Osteoblast (primary cell): ENCODE data around the gene PIGL. TPM values are rescaled to one million over a fixed set of nuclear protein-coding genes. Genes with fewer than 3 reads are reported as not detected.

Experiments
- DNase-seq: peaks from one replicate; pipeline ENCODE4 v3.0.0; 2011; ENCODE audit warnings: low spot score, mixed read lengths; ENCODE audit not compliant: insufficient read length; ENCODE audit errors: missing footprints
- H2AFZ ChIP-seq: 2 replicates; pipeline ENCODE4 v1.6.0; 2011; ENCODE audit warnings: mild to moderate bottlenecking, low read length
- H3K27ac ChIP-seq: 2 replicates; pipeline ENCODE4 v1.5.1; 2011; ENCODE audit warnings: mild to moderate bottlenecking, low read depth, low read length, moderate library complexity
- H3K27me3 ChIP-seq: 2 replicates; pipeline ENCODE4 v1.6.0; 2012; ENCODE audit warnings: mild to moderate bottlenecking, control low read depth, inconsistent platforms, low read length, moderate library complexity; ENCODE audit not compliant: insufficient read depth
- H3K36me3 ChIP-seq: 2 replicates; pipeline ENCODE4 v1.5.1; 2011; ENCODE audit warnings: mild to moderate bottlenecking, low read length, control low read depth, moderate library complexity; ENCODE audit not compliant: insufficient read depth
- H3K4me1 ChIP-seq: 2 replicates; pipeline ENCODE4 v1.5.1; 2011; ENCODE audit warnings: mild to moderate bottlenecking, low read length, control low read depth, moderate library complexity; ENCODE audit not compliant: insufficient read depth
- H3K4me2 ChIP-seq: 2 replicates; pipeline ENCODE4 v1.6.0; 2011; ENCODE audit warnings: mild to moderate bottlenecking, low read length; ENCODE audit not compliant: insufficient read depth
- H3K4me3 ChIP-seq: fragments of 200-600 bp; sonication (generic); 3 replicates; pipeline ENCODE4 v1.5.1; 2012; ENCODE audit warnings: mild to moderate bottlenecking, low read length, inconsistent platforms; ENCODE audit not compliant: insufficient read depth
- H3K79me2 ChIP-seq: 2 replicates; pipeline ENCODE4 v1.6.0; 2012; ENCODE audit warnings: mild to moderate bottlenecking, low read length, control low read depth, inconsistent platforms; ENCODE audit not compliant: insufficient read depth
- H3K9me3 ChIP-seq: 2 replicates; pipeline ENCODE4 v1.5.1; 2011; ENCODE audit warnings: low read depth, low read length, control low read depth
- H4K20me1 ChIP-seq: 2 replicates; pipeline ENCODE4 v1.6.0; 2012; ENCODE audit warnings: mild to moderate bottlenecking, low read length, control low read depth; ENCODE audit not compliant: insufficient read depth
- CTCF ChIP-seq: IDR thresholded peaks from 2 replicates; pipeline ENCODE4 v1.5.1; 2011; ENCODE audit warnings: mild to moderate bottlenecking, low read depth, low read length, moderate library complexity; ENCODE audit errors: extremely low read depth
- total RNA-seq: library from RNA; depleted of rRNA; stranded (reverse); fragments of >200 nt; gene quantifications from 2 replicates; pipeline ENCODE4 v1.2.3, GENCODE V29; 2012

PIGL gene
- total RNA-seq, 1 donor: 23.5 TPM

DNA sequence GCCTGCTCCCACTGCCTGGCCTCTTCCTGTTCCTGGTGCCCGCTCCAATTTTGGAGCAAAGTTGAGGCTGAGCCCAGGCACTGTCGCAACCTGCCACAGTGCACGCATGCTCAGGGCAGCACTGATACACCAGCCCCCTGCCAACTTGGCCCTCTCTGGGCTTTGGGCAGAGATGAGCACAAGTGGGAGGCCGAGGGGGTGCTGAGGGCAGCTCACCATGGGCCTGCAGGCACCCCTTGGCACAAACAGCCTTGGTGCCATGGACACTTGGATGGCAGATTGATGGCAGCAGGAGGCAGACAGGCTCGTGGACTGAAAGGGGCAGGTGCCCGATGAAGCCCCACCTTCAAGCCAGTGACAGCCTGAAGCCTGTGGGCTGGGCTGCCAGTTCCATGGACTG, 42.9 kb downstream of the PIGL start:
- Histone ChIP-seq H3K36me3 (no peaks in the 10 kb centered on the region), H3K79me2 (no peaks in the 10 kb centered on the region), H2AFZ (no peak overlapping the region), H3K4me3 (no peak overlapping the region), H3K4me1 (peaks cover 14% of the 10 kb centered on the region), H3K9me3 (no peaks in the 10 kb centered on the region), H3K27me3 (no peaks in the 10 kb centered on the region), H3K4me2 (no peak overlapping the region), H3K27ac (no peak overlapping the region), H4K20me1 (no peaks in the 10 kb centered on the region)
- peak; percentile 31 for DNase-seq
- no peak for TF ChIP-seq CTCF

GRCh38 chr17:16261049-16261448, 44.0 kb downstream of the PIGL start:
- Histone ChIP-seq H3K9me3 (no peaks in the 10 kb centered on the region), H3K4me2 (no peak overlapping the region), H3K79me2 (no peaks in the 10 kb centered on the region), H3K36me3 (no peaks in the 10 kb centered on the region), H3K27me3 (no peaks in the 10 kb centered on the region), H3K4me1 (peaks cover 3% of the 10 kb centered on the region), H3K27ac (no peak overlapping the region), H2AFZ (no peak overlapping the region), H3K4me3 (no peak overlapping the region), H4K20me1 (no peaks in the 10 kb centered on the region)
- TF ChIP-seq CTCF: no peak
- no peak for DNase-seq

GRCh38 chr17:16262201-16262600, 45.2 kb downstream of the PIGL start:
- Histone ChIP-seq H3K4me3 (no peak overlapping the region), H3K9me3 (no peaks in the 10 kb centered on the region), H2AFZ (no peak overlapping the region), H3K79me2 (no peaks in the 10 kb centered on the region), H3K4me2 (no peak overlapping the region), H3K27me3 (no peaks in the 10 kb centered on the region), H3K36me3 (no peaks in the 10 kb centered on the region), H3K4me1 (no peaks in the 10 kb centered on the region), H4K20me1 (no peaks in the 10 kb centered on the region), H3K27ac (no peak overlapping the region)
- TF ChIP-seq CTCF: no peak
- no peak for DNase-seq

GRCh38 chr17:16267174-16267573, 50.2 kb downstream of the PIGL start:
- peaks cover 7% of the 10 kb centered on the region for H3K4me1 ChIP-seq
- H3K27me3 ChIP-seq: no peaks in the 10 kb centered on the region
- no peaks in the 10 kb centered on the region for H4K20me1 ChIP-seq
- H3K4me3 ChIP-seq: no peak overlapping the region
- no peak overlapping the region for H3K4me2 ChIP-seq
- TF ChIP-seq CTCF: no peak
- H2AFZ ChIP-seq: no peak overlapping the region
- H3K27ac ChIP-seq: no peak overlapping the region
- no peak for DNase-seq
- H3K79me2 ChIP-seq: no peaks in the 10 kb centered on the region
- H3K9me3 ChIP-seq: no peaks in the 10 kb centered on the region
- no peaks in the 10 kb centered on the region for H3K36me3 ChIP-seq
